ENCODE measurements around the gene DDX21.
"Not testable (repeated sequence)": the region's sequence is repeated elsewhere in the genome, so short reads cannot be mapped to it uniquely, and the experiment has no call there.

The DDX21 gene

GRCh38 chr10:68929888-68930287 lies 26.1 kb upstream of the DDX21 start:
- H3K4me3 ChIP-seq (ENCODE audit: low read length in 2 of 2); H2BK5ac ChIP-seq (ENCODE audit: low read length); H2AFZ ChIP-seq (ENCODE audit: low read length); H3K79me1 ChIP-seq (ENCODE audit: low read depth, low read length); H3K14ac ChIP-seq (ENCODE audit: low read length); H2AK5ac ChIP-seq (ENCODE audit: low read depth, low read length); H3K4me2 ChIP-seq (ENCODE audit: insufficient read depth, low read length, poor library complexity, severe bottlenecking); H2BK120ac ChIP-seq (ENCODE audit: low read depth, low read length); H3K23ac ChIP-seq (ENCODE audit: low read depth, low read length, poor library complexity); H2BK15ac ChIP-seq (ENCODE audit: low read length); DNase-seq (ENCODE audit: low spot score); H4K8ac ChIP-seq (ENCODE audit: low read depth, low read length); H3K9ac ChIP-seq (ENCODE audit: low read depth, low read length, poor library complexity); H3K4me1 ChIP-seq (ENCODE audit: control insufficient read depth in 2 of 2, insufficient read depth in 1 of 2, low read depth in 1 of 2, low read length in 2 of 2); H4K91ac ChIP-seq (ENCODE audit: low read depth, low read length, poor library complexity); H3K27me3 ChIP-seq (ENCODE audit: control insufficient read depth in 3 of 3, insufficient read depth in 3 of 3, low read depth in 1 of 3, low read length in 3 of 3); H3K18ac ChIP-seq (ENCODE audit: low read length); H3K4ac ChIP-seq (ENCODE audit: low read length); H3K27ac ChIP-seq (replicated peaks; ENCODE audit: low read length); H3K9me3 ChIP-seq (replicated peaks in 1 of 2; ENCODE audit: control insufficient read depth in 2 of 2, insufficient read depth in 1 of 2, low read depth in 1 of 2, low read length in 2 of 2); H2BK12ac ChIP-seq (ENCODE audit: low read length): not testable (repeated sequence)
- H3K36me3 ChIP-seq (replicated peaks in 1 of 2; ENCODE audit: control insufficient read depth in 2 of 2, insufficient read depth in 2 of 2, low read length in 2 of 2): peaks cover 4 to 91% of the 10 kb centered on the region in 2 donors
- WGBS, 2 donors (ENCODE audit: extremely low coverage in 2 of 2, insufficient read length in 2 of 2, insufficient replicate concordance in 1 of 2): no CpG with 5 or more reads among the region's 8 CpGs

GRCh38 chr10:68932860-68933259 lies 23.1 kb upstream of the DDX21 start:
- not testable (repeated sequence) for H3K4me1 ChIP-seq (ENCODE audit: control insufficient read depth in 2 of 2, insufficient read depth in 1 of 2, low read depth in 1 of 2, low read length in 2 of 2)
- peaks cover 6 to 91% of the 10 kb centered on the region in 2 donors for H3K36me3 ChIP-seq (replicated peaks in 1 of 2; ENCODE audit: control insufficient read depth in 2 of 2, insufficient read depth in 2 of 2, low read length in 2 of 2)
- no CpG with 5 or more reads among the region's 3 CpGs for WGBS, 2 donors (ENCODE audit: extremely low coverage in 2 of 2, insufficient read length in 2 of 2, insufficient replicate concordance in 1 of 2)

GRCh38 chr10:68934994-68935393 lies 21.0 kb upstream of the DDX21 start:
- Histone ChIP-seq H3K36me3 (replicated peaks in 1 of 2; ENCODE audit: control insufficient read depth in 2 of 2, insufficient read depth in 2 of 2, low read length in 2 of 2) (peaks cover 10 to 95% of the 10 kb centered on the region in 2 donors), H3K4me2 (ENCODE audit: insufficient read depth, low read length, poor library complexity, severe bottlenecking) (no peak overlapping the region), H3K27me3 (ENCODE audit: control insufficient read depth in 3 of 3, insufficient read depth in 3 of 3, low read depth in 1 of 3, low read length in 3 of 3) (no peaks in the 10 kb centered on the region), H3K23ac (ENCODE audit: low read depth, low read length, poor library complexity) (no peak overlapping the region), H3K9ac (ENCODE audit: low read depth, low read length, poor library complexity) (no peak overlapping the region), H4K8ac (ENCODE audit: low read depth, low read length) (no peak overlapping the region), H3K4ac (ENCODE audit: low read length) (no peak overlapping the region), H3K14ac (ENCODE audit: low read length) (no peak overlapping the region), H3K9me3 (replicated peaks in 1 of 2; ENCODE audit: control insufficient read depth in 2 of 2, insufficient read depth in 1 of 2, low read depth in 1 of 2, low read length in 2 of 2) (no peaks in the 10 kb centered on the region), H2BK120ac (ENCODE audit: low read depth, low read length) (no peak overlapping the region), H3K79me1 (ENCODE audit: low read depth, low read length) (no peaks in the 10 kb centered on the region), H2BK12ac (ENCODE audit: low read length) (no peak overlapping the region), H2BK15ac (ENCODE audit: low read length) (no peak overlapping the region), H2BK5ac (ENCODE audit: low read length) (no peak overlapping the region), H4K91ac (ENCODE audit: low read depth, low read length, poor library complexity) (no peak overlapping the region), H3K18ac (ENCODE audit: low read length) (no peak overlapping the region), H2AK5ac (ENCODE audit: low read depth, low read length) (no peak overlapping the region), H3K27ac (replicated peaks; ENCODE audit: low read length) (no peak overlapping the region), H3K4me1 (ENCODE audit: control insufficient read depth in 2 of 2, insufficient read depth in 1 of 2, low read depth in 1 of 2, low read length in 2 of 2) (no peaks in the 10 kb centered on the region), H3K4me3 (ENCODE audit: low read length in 2 of 2) (no peak overlapping the region), H2AFZ (ENCODE audit: low read length) (no peak overlapping the region)
- DNase-seq (ENCODE audit: low spot score): no peak

More at GRCh38 chr10:68932860-68933259, 23.1 kb upstream of the DDX21 start:
- not testable (repeated sequence) for H4K8ac ChIP-seq (ENCODE audit: low read depth, low read length); H3K79me1 ChIP-seq (ENCODE audit: low read depth, low read length); H3K14ac ChIP-seq (ENCODE audit: low read length); H2BK120ac ChIP-seq (ENCODE audit: low read depth, low read length); H3K27ac ChIP-seq (replicated peaks; ENCODE audit: low read length); H3K4ac ChIP-seq (ENCODE audit: low read length); H3K9ac ChIP-seq (ENCODE audit: low read depth, low read length, poor library complexity); H3K27me3 ChIP-seq (ENCODE audit: control insufficient read depth in 3 of 3, insufficient read depth in 3 of 3, low read depth in 1 of 3, low read length in 3 of 3); H3K4me2 ChIP-seq (ENCODE audit: insufficient read depth, low read length, poor library complexity, severe bottlenecking); H3K23ac ChIP-seq (ENCODE audit: low read depth, low read length, poor library complexity); H2BK15ac ChIP-seq (ENCODE audit: low read length); H3K18ac ChIP-seq (ENCODE audit: low read length); H2BK12ac ChIP-seq (ENCODE audit: low read length); H2AFZ ChIP-seq (ENCODE audit: low read length); H2AK5ac ChIP-seq (ENCODE audit: low read depth, low read length); H2BK5ac ChIP-seq (ENCODE audit: low read length); DNase-seq (ENCODE audit: low spot score); H3K9me3 ChIP-seq (replicated peaks in 1 of 2; ENCODE audit: control insufficient read depth in 2 of 2, insufficient read depth in 1 of 2, low read depth in 1 of 2, low read length in 2 of 2); H4K91ac ChIP-seq (ENCODE audit: low read depth, low read length, poor library complexity); H3K4me3 ChIP-seq (ENCODE audit: low read length in 2 of 2)

GRCh38 chr10:68938117-68938516 lies 17.9 kb upstream of the DDX21 start:
- Histone ChIP-seq H2BK120ac (ENCODE audit: low read depth, low read length) (no peak overlapping the region), H4K8ac (ENCODE audit: low read depth, low read length) (no peak overlapping the region), H3K36me3 (replicated peaks in 1 of 2; ENCODE audit: control insufficient read depth in 2 of 2, insufficient read depth in 2 of 2, low read length in 2 of 2) (peaks cover 8 to 95% of the 10 kb centered on the region in 2 donors), H3K18ac (ENCODE audit: low read length) (no peak overlapping the region), H3K79me1 (ENCODE audit: low read depth, low read length) (no peaks in the 10 kb centered on the region), H3K4ac (ENCODE audit: low read length) (no peak overlapping the region), H2BK12ac (ENCODE audit: low read length) (no peak overlapping the region), H3K14ac (ENCODE audit: low read length) (no peak overlapping the region), H3K4me1 (ENCODE audit: control insufficient read depth in 2 of 2, insufficient read depth in 1 of 2, low read depth in 1 of 2, low read length in 2 of 2) (no peaks in the 10 kb centered on the region), H2AFZ (ENCODE audit: low read length) (no peak overlapping the region), H3K27me3 (ENCODE audit: control insufficient read depth in 3 of 3, insufficient read depth in 3 of 3, low read depth in 1 of 3, low read length in 3 of 3) (no peaks in the 10 kb centered on the region), H3K27ac (replicated peaks; ENCODE audit: low read length) (no peak overlapping the region), H3K23ac (ENCODE audit: low read depth, low read length, poor library complexity) (no peak overlapping the region), H3K9me3 (replicated peaks in 1 of 2; ENCODE audit: control insufficient read depth in 2 of 2, insufficient read depth in 1 of 2, low read depth in 1 of 2, low read length in 2 of 2) (no peaks in the 10 kb centered on the region), H4K91ac (ENCODE audit: low read depth, low read length, poor library complexity) (no peak overlapping the region), H3K9ac (ENCODE audit: low read depth, low read length, poor library complexity) (no peak overlapping the region), H2BK5ac (ENCODE audit: low read length) (no peak overlapping the region), H2AK5ac (ENCODE audit: low read depth, low read length) (no peak overlapping the region), H3K4me3 (ENCODE audit: low read length in 2 of 2) (no peak overlapping the region), H3K4me2 (ENCODE audit: insufficient read depth, low read length, poor library complexity, severe bottlenecking) (no peak overlapping the region), H2BK15ac (ENCODE audit: low read length) (no peak overlapping the region)
- no peak for DNase-seq (ENCODE audit: low spot score)
- WGBS, 2 donors (ENCODE audit: extremely low coverage in 2 of 2, insufficient read length in 2 of 2, insufficient replicate concordance in 1 of 2): no CpG with 5 or more reads among the region's 2 CpGs
